NCI-H128 (cell line): Measurements from ENCODE around the gene MSL3.
A peak's percentile ranks its signal among the peaks of the same experiment; 100 is the strongest.

Source experiments
- DNase-seq: peaks from one replicate; lab custom pipeline; 2025; ENCODE audit not compliant: unreplicated experiment; lab: John Stamatoyannopoulos, UW

Gene MSL3

DNA sequence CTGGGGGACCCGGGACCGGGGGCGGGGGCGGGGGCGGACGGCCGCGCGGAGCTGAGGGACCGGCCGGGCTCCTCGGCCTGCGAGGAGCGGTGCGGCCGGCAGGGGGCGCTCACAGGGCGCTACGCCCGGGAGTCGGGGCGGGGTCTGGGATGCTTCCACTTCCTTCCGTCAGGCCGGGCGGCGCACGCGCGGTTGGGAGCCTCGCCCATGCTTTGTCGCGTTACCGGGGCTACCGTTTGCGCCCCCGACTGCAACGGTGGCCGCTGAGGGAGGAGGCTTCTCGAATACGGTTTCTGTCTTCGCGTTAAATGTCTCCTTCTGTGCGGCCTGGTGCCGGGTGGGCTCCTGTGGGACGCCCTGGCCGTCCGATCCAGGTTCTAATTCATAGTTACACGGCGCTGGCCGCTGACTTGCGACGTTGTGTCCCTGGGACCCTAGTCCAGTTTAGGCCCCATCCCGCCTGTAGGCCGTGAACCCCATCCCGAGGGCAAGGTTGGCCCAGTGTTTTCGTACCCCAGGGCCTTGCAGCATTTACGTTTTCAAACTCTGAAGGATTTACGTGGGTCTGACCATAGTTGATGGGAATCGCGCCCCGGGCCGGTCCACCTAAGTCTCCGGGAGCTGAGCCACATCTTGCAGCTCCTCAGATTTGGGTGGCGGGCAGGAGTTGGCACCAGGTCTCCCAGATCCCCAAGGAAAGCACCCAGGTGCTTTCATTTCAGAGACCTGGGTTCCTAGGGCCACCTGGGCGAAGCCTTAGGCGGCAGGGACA is 549 bp downstream of the MSL3 start:
- DNase-seq = peak; percentile 50

DNA sequence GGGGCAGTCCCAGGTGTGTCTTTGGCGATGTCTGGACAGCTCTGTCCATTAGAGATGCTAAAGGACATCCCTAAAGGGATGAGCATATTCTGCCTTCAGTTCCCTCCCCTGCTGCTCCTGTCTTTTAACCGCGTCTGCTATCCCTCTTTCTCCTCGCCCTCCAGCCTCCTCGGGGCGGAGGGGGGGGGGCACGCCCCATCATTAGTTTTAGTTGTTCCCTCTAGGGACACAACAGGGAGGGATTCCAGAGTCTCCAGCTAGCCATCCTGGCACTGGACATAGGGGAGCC is 1.1 kb downstream of the MSL3 start:
- no peak for DNase-seq

DNA sequence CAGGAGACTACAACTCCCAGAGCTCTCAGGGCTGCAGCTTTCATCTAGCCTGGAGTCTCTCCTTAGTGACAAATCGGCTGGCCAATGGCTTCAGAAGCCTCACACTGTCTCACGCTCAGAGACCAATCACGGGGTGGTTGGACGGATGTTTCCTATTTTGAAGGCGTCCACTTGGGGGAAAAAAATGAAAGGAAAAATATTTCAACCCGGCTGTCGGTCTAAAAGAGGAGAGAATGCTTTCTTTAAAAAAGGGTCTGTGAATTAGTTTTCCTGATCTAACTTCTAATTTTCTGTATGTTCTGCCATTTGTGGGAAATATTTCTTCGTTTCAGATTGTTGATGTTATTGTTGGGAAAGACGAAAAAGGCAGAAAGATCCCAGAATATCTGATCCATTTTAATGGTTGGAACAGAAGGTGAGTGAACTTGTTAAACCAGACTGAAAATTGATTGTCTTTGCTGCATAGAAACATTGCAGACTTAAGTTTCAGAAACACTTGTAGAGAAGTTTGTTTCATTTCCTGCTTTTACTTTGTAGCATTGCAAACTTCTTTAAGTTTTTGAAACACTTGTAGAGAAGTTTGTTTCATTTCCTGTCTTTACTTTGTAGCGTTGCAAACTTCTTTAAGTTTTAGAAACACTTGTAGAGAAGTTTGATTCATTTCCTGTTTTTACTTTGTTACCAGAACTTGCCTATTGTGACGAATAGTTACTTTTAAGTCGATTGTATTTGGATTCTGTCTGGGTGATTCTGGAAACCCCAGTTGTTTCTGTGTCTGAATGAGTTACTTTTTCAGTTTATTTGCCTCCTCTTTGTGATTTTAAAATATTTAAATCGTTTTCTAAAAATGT is 1.6 kb downstream of the MSL3 start:
- peak; percentile 77 for DNase-seq

DNA sequence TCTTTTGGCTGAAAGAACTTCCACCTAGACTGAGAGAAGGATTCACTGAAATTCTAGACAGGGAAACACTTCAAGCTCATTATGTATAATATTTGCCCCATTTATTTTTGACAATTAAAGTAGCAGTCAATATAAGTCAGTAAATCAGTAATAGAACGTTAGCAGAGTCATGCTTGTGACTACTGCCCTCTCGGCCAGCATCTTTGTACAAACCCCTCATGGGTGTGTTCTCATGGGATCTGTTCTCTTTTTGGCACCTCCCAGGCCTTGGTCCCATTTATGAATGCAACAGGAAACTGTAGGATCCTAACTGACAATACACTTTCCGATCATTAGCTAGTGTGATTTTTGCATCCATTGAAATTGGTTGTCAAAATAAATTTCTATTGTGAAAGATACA is 2.9 kb downstream of the MSL3 start:
- no peak for DNase-seq

DNA sequence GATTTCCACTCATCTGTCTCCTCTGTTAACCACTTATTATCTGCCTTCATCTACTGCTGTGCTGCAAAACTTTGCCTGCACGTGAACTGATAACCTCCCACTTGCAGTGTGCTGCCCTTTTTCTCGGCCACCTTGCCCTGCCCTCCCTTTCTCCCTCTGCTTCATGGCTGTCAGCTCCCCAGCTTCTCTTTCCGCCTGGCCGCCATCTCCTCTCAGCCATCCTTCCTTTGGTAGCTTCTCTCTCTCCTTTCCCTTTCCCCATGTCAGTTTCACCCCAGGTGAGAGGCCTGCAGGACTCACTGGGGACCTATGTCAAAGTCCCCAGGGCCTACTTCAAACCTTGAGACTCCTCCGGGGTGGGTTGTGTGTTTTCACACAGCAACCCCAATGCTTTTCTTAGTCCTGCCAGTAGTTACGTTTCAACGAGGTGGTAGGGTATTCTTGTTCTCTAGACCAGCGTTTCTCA is 6.6 kb downstream of the MSL3 start:
- no peak for DNase-seq

DNA sequence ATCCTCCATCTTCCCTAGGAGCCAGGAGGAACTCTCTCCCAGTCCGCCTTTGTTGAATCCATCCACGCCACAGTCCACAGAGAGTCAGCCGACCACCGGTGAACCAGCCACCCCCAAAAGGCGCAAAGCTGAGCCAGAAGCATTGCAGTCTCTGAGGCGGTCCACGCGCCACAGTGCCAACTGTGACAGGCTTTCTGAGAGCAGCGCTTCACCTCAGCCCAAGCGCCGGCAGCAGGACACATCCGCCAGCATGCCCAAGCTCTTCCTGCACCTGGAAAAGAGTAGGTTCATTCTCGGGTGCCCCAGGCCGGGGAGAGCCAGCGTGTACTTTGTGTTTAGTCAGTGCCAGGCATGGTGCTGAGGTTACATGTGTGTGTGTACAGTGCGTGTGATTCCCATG is 7.4 kb downstream of the MSL3 start:
- no peak for DNase-seq

DNA sequence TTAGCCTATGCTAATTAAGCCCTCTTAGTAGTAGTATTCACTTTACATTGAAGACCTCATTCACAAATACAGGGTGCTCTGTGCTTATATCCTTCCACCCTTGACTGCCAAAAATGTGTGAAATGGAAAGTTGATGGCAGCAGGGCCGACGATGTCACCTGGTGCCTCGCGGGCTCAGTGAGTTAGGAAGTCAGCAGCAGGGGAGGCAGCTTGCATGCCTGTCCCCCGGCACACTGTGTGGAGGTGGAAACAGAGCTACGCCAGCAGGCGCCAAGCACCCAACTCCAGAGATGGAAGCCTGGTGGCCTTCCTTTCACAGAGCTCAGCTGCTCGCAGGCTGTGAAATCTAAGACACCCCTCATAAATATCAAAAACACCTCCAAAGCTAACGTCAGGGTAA is 8.4 kb downstream of the MSL3 start:
- no peak for DNase-seq

DNA sequence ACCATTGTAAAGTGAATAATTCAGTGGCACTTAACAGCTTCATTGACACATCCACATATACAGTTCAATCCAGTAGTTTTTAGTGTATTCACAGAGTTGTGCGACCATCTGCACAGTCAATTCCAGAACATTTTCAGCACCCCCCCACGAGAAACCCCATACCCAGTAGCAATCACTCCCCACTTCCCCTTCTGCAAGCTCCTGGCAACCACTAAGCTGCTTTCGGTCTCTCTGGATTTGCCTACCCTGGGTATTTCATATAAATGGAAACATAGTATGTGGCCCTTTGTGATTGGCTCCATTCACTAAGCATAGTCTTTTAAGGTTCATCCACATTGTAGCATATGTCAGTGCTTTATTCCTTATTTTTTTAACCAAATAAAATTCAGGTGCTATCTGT is 10.0 kb downstream of the MSL3 start:
- DNase-seq = no peak

DNA sequence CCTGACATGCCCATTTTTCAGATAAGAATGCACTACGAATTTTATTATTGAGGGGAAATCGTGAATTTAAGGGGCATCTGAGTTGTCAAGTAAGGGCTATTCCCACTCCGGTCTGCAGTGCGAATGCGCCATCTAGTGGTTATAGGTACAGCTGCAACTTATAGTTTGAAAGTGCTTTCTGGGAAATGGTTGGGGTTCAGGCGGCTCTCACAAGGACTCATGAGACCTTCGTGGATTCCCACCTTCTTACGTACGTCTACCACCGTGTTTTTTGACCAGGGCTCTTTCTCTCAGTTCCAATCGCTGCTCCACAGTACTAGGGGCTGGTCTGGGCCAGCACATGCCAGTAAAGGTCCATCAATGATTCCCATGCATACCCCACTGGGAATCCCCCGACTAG is 12.3 kb downstream of the MSL3 start:
- DNase-seq = no peak

DNA sequence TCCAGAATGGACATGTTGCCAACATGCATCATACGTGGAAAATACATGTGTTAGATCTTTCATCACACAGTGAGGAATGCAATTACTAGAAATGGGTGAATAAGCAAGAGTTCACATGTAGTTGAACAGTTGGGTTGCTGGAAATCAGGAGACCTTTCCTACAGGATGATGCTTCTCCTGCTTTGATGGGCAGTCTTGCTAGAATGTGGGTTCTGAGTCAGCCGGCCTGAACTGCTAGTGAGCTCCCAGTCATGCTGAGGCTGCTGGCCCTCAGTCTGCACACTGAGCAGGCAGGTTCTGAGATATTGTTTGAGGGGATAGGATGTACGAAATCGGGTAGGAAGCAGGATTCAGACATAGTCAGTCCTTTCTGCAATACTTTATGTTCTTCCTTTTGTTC is 20.2 kb downstream of the MSL3 start:
- no peak for DNase-seq

DNA sequence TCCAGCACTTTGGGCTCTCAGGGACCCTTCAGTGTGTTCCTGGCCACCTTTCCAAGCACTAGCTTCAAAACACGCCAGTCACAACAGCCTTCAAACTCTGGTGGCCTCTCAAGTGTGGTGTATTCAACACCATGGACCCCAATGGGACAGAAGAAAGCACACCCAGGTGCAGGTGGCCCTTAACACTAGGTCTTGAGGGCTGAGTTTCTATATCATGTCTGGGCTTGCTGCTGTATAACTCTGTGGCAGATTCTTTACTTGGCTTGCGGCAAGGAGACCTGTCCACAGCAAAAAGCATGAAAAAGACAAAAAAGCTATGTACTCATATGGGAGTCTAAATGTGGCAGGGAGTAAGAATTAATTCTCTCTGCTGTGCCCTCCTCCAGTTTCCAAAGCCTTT is 23.1 kb downstream of the MSL3 start:
- DNase-seq = no peak

DNA sequence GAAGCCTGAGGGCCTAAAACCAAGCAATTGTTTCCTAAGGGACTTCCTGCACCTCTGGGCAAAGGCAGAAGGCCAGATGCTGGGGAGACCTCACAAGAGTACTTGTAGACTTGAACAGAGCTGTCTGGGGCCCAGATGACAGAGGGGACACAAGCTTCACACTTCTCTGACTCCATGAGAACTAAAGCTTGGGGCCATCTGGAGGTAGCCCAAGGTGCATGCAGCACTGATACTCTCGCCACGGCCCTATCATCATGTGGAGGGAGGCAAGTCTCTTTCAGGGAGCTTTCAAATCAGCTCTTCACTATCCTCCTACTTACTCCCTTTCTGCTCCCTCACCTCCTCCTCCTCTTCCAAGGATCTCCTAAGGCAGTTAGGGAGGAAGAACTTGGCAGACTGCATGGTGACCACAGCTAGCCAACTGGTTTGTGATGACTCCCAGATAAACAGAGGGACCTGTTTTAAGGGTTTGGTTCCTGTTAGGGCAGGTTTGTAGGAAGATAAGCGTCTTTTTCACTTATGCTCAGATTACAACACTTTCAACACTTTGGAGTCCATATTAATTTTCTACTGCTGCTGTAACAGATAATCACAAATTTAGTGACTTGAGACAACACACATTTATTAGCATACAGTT is 23.8 kb downstream of the MSL3 start:
- no peak for DNase-seq

DNA sequence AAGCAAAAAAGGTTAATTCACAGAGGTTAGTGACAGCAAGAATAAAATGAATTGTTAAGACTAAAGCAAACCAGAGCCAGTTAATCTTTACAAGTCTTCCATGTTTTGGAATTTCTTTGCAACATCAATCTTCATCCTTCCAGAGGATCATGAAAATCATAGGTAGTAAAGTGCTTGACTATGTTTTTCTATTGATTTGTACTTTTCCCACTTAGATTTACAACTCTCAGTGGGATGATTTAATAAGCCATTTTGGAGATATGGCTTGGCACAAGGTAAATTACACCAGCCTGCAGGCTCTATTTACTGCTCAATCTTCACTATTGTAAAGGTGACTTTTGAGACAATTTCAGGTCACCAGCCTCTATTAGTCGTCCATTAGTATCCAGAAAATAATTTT is 26.5 kb downstream of the MSL3 start:
- DNase-seq = no peak

DNA sequence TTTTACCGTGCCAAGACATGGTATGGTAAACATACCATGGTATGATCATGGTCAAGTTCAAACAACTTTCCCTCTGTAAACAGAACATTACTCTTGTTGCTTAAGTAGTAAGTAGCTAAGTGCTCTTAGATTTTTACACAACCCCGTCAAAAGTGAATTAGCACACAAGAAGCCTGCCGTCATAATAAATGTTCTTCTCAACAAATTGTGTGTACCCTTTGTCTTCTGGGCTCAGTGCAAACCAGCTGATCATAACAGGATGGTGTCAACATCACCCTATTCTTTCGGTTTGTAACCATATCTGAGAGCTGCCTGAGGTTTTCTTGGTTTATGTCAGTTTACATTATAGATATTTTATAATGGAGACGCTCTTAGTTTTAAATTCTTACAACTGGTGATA is 28.8 kb downstream of the MSL3 start:
- DNase-seq = no peak

DNA sequence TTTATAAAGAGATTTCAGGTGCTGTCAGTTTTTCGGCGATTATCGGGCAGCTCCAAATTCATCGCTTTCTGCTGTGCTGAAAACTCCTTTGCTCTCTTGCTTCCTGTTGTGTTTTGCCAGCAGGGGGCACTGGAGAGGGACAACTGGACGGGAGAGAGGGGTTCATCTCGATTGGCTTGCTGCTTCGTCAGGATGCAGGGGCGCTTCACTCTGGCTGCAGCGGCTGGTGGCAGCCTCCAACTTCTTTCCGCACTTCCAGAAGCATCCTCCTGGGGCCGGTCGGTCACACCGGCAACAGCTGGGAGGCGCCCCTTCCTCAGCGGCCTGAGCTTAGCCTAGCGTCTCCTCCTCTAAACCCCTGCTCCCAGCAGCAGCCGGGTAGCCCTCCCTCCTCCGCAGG is 29.5 kb downstream of the MSL3 start:
- no peak for DNase-seq

DNA sequence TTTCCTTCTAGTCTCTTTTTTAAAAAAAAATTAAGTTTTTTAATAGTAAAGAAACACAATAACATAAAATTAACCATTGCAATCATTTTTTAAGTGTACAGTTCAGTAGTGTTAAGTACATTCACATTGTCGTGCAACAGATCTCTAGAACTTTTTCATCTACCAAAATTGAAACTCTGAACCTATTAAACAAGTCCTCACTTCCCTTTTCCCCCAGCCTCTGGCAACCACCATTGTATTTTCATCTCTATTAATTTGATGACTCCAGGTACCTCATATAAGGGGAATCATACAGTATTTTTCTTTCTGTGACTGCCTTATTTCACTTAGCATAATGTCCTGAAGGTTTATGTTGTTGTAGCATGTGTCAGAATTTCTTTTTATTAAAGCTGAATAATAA is 31.8 kb downstream of the MSL3 start:
- no peak for DNase-seq

DNA sequence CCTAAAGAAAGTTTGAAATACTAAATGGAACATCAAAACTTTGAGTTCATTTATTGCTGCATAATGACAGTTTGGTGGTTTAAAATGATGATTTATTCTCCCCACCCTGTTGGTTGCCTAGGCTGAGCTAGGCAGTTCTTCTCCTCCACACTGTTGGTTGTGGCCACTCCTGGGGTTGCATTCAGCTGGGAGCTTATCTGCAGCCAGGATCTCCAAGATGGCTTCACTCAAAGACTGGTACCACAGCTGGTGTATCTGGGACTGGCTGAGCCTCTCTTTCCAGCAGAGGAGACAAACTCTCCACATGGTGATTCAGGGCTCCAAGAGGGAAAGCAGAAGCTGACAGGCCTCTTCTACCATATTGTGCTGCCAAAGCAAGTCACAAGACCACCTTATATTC is 33.1 kb downstream of the MSL3 start:
- no peak for DNase-seq

DNA sequence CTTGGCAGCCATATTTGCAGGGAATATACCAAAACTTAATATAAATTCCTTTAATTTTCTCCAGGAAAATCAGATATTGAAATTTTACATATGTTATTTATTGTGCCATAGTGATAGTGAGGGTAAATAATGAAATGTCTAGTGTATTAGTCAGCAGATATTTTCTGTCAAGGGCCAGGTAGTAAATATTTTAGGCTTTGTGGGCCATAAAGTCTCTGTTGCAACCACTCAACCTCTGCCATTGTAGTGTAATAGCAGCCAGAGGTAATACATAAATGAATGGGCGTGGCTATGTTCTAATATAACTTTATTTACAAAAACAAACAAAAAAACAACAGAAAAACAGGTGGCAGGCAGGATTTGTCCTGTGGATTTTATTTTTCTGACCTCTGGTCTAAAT is 33.5 kb downstream of the MSL3 start:
- DNase-seq = no peak

DNA sequence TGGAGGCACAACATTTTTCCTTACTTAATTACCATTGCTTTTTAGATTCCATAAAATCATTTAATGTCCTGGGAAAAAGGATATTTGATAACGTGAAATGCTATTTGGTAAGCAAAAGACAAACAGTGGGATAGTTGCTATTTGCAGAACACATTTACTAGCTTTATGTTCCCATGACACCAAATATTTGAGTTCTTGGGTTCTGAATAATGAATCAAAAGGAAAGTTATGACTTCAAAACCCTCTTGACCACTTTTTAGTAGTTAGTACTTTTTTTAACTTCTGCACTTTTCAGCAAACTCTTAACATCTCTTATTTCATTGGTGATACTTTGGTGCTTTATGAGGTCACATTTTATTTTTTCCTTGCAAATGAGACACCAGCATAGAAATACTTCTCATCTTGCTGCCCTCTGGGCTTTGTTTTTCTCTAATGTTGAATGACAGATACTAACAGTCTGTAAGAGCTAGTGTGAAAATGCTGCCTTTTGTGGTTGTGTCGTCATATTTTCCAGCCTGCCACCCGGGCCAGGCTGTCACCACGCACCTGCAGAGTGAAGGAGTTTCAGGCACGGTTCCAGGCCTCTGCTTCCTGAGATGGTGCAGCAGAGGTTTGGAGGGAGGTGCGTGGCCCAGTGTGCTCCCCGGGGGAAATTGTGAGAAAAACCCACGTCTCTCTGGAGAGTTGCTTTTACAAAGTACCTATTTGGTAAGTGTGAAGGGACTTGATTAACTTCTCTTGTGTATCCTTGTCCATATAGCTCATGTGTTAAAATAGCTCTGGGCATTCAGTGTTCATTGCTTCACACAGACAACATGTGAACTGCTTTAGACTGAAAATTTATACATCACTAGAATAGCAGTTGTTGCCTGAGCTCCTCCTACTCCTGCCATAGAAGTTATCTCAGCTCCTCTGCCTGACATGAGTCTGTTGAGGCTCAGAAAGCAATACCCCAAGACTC is 34.7 kb downstream of the MSL3 start:
- no peak for DNase-seq

DNA sequence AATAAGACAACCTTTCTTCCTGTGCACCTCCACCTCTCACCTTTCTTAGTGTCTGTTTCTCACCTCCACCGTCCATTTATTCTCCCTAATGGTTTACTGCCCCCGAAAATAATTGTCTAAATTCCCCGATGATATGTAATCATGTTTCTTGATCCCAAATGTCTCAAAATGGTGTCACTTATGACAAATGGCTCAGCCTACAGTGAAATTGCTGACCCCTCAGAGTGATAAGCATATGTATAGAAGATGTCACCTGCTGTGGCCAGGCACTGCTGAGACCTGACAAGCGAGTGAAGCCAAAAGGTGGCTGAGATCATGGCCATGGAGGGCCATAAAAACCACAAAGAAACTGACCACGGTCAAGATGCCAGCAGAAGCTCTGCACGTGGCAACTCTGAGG is 35.7 kb downstream of the MSL3 start:
- no peak for DNase-seq

DNA sequence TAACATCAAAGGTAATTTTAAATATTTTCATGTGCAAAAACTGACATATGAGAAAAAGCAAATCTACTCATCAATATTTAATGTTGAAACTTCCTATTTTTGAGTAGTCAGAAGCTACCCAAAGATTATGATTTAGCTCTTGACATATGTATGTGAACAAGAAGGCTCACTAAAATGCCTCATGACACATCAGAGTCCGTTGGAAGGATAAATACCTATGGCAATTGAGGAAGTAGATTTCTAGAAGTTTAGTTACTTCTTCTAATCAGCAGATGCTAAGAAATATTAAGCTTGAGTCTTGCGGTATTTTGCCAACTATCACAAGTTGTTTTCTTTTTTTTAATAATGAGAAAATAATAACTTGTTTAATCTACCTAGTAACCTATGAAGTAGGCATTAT is 55.3 kb downstream of the MSL3 start:
- no peak for DNase-seq
